SKM-1 (cell line): ENCODE results near the gene CCDC174.
"Not testable (repeated sequence)": the region's sequence is repeated elsewhere in the genome, so short reads cannot be mapped to it uniquely, and the experiment has no call there.

Source experiments
- DNase-seq: peaks from one replicate; lab custom pipeline; 2025; ENCODE audit not compliant: unreplicated experiment; lab: John Stamatoyannopoulos, UW

The CCDC174 gene

GRCh38 chr3:14651440-14652251 is at the start of gene CCDC174:
CCDC174 (plus strand) TSS chr3:14651762; CDS start chr3:14651837, 75 bp downstream.
- DNase-seq, result peak; percentile 97

- DNase-seq, result no peak
Measured at GRCh38 chr3:14602006-14602803, 49.4 kb upstream of the CCDC174 start.

- no peak for DNase-seq
Measured at GRCh38 chr3:14602804-14603644, 48.5 kb upstream of the CCDC174 start.

- DNase-seq, result no peak
Measured at GRCh38 chr3:14605067-14605466, 46.5 kb upstream of the CCDC174 start.

GRCh38 chr3:14605744-14606143 is 45.8 kb upstream of the CCDC174 start:
- DNase-seq, result no peak

GRCh38 chr3:14606669-14607339 is 44.8 kb upstream of the CCDC174 start:
- no peak for DNase-seq

GRCh38 chr3:14608298-14608697 is 43.3 kb upstream of the CCDC174 start:
- no peak for DNase-seq

- not testable (repeated sequence) for DNase-seq
Measured at GRCh38 chr3:14609058-14609457, 42.5 kb upstream of the CCDC174 start.

- no peak for DNase-seq
Measured at GRCh38 chr3:14609506-14609905, 42.1 kb upstream of the CCDC174 start.

GRCh38 chr3:14609941-14610340 is 41.6 kb upstream of the CCDC174 start:
- DNase-seq, result no peak

GRCh38 chr3:14614189-14614588 is 37.4 kb upstream of the CCDC174 start:
- DNase-seq, result no peak

GRCh38 chr3:14614862-14615261 is 36.7 kb upstream of the CCDC174 start:
- no peak for DNase-seq

- no peak for DNase-seq
Measured at GRCh38 chr3:14616606-14617507, 34.7 kb upstream of the CCDC174 start.

- no peak for DNase-seq
Measured at GRCh38 chr3:14617508-14618023, 34.0 kb upstream of the CCDC174 start.

- no peak for DNase-seq
Measured at GRCh38 chr3:14619605-14620004, 32.0 kb upstream of the CCDC174 start.

GRCh38 chr3:14620512-14620911 is 31.1 kb upstream of the CCDC174 start:
- no peak for DNase-seq

- no peak for DNase-seq
Measured at GRCh38 chr3:14621093-14621492, 30.5 kb upstream of the CCDC174 start.

- no peak for DNase-seq
Measured at GRCh38 chr3:14622368-14622767, 29.2 kb upstream of the CCDC174 start.

GRCh38 chr3:14623569-14624051 is 28.0 kb upstream of the CCDC174 start:
- no peak for DNase-seq
